Measurements from ENCODE around the gene FRMD1.

GRCh38 chr6:168119539-168119938, 40.5 kb upstream of the FRMD1 start:
- TF ChIP-seq CTCF (IDR thresholded peaks at IDR 0.05) = no peak
- TF ChIP-seq EZH2 (IDR thresholded peaks at IDR 0.05; ENCODE audit: borderline replicate concordance, insufficient read depth, low read depth, low read length, poor library complexity, severe bottlenecking) = no peak
